T47D (cell line): Measurements from ENCODE around the gene SPATA3.
A peak's percentile ranks its signal among the peaks of the same experiment; 100 is the strongest.

ENCODE experiments used
- DNase-seq, 2 experiments: peaks; one replicate each; pipeline versions ENCODE4 v3.0.0 to v3.0.0-alpha.2; 2011 to 2012; ENCODE audit warnings: low read depth in 1 of 2, low spot score in 1 of 2
- JUND ChIP-seq: IDR thresholded peaks from 2 replicates; pipeline ENCODE4 v1.6.1; 2012; ENCODE audit warnings: low read depth
- in situ Hi-C: cut with HindIII; loops from 2 replicates; pipeline ENCODE4 v1.10.0; 2016; ENCODE audit warnings: low sequenced_read_pairs, low pct_unique_long_range_greater_than_20kb

Gene SPATA3

DNA sequence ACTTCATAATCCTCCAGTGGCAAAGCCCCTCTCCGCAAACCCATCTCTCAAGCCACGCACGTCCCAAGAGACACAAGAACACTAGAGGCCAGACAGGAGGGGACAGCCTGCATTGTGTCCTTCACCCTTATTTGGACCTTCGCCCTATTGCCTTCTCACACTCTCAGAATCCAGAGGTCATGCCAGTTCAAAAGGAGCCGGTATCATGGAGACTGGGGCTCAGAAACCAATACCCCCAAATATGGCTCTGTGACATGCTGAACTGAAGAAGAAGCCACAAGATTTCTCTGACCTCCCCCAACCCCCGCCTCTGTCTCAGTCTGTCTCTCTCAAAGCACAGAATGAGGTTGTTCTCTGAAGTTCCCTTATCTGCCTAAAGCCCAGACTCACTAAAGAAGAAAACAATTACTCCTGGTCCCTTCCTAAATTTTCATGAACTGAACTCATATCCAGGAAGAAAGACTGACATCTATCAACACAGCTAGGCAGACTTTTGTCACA, 19.2 kb upstream of the SPATA3 start:
- TF ChIP-seq JUND = no peak
- DNase-seq = no peak
- in situ Hi-C loops = no loop called here

- no peak for DNase-seq
- in situ Hi-C loops = no loop called here
- TF ChIP-seq JUND = no peak
Observed at GRCh38 chr2:230980468-230980867, 15.5 kb upstream of the SPATA3 start.

GRCh38 chr2:230981704-230982103, 14.2 kb upstream of the SPATA3 start:
- TF ChIP-seq JUND = no peak
- in situ Hi-C loops = no loop called here
- no peak for DNase-seq

DNA sequence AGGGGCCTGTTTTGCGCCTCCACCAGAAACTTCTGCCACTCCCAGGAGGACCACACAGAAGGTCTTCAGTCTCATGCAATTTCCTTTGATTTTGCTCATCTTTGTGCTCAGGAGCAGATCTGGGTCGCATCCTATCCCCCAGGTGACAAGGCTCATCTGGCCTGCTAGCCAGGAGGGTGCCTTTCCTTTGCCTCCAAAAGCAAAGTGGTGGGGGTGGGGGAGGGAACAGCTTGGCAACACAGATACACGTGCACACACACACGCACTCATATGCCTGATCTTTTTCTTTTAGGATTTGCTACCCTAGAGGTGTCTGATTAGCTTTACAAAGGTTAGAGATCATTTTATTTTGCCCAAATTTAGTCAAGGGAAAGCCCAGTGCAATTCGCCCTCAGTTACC, 13.8 kb upstream of the SPATA3 start:
- no peak for DNase-seq
- in situ Hi-C loops = no loop called here
- no peak for TF ChIP-seq JUND

GRCh38 chr2:230982528-230982927, 13.4 kb upstream of the SPATA3 start:
- TF ChIP-seq JUND = no peak
- in situ Hi-C loops = no loop called here
- DNase-seq = no peak

- TF ChIP-seq JUND = no peak
- no peak for DNase-seq
- in situ Hi-C loops = no loop called here
Observed at GRCh38 chr2:230983566-230983965, 12.4 kb upstream of the SPATA3 start.

DNA sequence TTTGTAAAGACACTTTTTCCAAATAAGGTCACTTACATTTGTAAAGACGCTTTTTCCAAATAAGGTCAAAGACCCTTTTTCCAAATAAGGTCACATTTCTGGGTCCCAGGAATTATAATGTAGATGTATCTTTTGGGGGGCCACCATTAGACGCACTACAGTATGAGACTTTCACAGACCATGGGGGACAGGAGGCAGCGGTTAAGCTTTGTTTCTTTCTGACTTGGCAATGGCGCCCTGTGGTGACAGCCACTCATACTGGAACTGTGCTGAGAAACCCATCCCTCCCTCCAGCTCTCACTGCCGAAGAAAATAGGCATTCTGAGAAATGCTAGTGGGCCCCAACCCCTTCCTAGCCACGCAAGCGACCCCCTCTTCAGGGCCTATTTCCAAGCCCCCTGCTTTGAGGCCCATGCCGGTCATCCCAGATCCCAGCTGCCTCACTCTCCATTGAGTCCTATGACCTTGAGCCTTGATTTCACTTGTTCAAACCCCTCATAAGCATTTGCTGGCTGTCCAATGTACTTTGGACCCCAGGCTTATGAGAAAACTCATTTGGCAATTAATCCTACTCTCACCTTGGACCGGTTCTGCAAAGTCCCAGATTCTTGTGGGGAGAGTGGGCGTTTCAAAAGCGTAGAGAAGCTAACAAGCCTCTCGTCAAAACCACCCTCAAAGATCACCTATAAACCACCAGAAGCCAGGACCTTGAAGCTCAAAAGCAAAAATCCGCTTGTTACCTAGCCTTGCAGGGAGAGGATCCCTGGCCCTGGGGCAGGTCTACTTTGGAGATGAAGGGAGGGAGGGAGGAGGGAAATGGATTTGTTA, 11.3 kb upstream of the SPATA3 start:
- no peak for TF ChIP-seq JUND
- in situ Hi-C loops = no loop called here
- DNase-seq = no peak

DNA sequence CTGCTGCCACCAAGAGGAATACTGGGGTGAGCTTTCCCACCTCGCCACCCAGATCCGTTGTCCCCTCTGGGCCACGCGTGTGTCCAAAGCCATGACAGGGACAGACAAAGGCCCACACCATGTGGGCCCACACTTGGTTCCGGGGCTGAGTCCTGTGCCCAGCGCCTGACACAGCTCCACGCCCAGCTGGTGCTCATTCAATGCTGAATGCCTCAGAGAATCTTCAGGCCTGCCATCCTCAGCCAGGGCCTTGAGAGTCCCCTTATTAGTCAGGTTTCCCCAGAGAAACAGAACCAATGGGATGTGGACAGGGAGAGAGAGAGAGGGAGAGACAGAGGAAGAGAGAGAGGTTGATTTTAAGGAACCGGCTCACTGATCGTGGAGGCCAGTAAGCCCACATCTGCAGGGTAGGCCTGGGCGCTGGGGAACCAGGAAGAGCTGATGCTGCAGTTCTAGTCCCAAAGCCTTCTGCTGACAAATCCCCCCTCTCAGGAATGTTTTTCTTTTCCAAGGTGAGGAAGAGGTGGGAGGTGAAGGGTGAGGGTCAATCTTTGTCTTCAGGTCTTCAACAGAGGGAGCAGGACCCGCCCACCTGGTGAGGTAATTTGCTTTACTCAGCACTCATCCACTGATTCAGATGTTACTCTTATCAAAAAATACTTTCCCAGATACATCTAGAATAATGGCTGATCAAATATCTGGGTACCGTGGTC, 10.2 kb upstream of the SPATA3 start:
- in situ Hi-C loops = no loop called here
- no peak for TF ChIP-seq JUND
- no peak for DNase-seq

DNA sequence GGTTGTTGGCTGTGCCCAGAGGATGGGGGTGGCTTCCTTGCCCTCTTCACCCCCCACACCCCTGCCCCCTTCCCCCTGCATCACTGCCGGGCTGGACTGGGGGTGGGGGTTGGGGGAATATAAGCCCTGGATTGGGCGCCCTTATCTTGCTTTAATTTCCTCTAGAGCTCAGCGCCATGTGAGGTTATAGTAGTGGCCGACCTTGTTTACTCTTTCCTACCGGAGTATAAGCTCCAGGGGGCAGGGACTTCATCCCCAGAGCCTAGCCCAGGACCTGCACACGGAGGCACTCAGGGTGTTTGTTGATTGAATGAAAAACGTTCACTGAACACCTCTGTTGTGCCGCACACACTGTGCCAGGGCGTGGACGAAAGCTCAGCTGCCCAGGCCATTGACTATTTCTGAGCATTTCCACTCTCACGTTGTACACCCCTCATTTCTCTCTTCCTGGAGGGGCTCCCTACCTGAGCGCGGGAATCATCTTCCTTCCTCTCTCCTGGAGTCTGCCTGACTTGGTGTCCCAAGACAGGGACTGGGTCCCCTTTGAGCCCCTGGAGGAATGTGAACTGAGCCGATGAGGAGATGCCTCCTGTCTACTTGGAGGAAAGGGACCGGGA, 9.3 kb upstream of the SPATA3 start:
- no peak for DNase-seq
- TF ChIP-seq JUND = no peak
- in situ Hi-C loops = no loop called here

- in situ Hi-C loops = no loop called here
- DNase-seq = peak; percentile 66 to 85
- no peak for TF ChIP-seq JUND
Observed at GRCh38 chr2:230987137-230988020, 8.5 kb upstream of the SPATA3 start.

DNA sequence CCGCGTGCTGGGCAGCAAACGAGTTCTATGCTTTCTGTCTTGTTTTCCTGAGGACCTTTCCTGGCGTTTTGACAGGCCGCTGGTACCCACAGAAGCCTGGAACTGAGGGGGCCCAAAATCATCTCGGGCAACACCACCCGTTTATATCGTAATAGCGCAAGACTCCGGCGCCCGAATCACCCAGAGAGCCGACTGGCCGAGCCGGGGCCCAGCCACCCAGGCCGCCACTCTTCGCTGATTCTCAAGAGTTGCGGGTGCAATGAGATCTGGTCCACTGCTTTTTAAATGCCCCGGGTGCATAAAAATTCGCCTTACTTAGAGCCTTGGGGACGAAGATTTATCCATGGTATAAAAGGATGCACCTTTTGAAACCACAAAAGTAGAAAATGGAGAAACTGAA, 6.2 kb upstream of the SPATA3 start:
- no peak for TF ChIP-seq JUND
- in situ Hi-C loops = no loop called here
- DNase-seq = no peak
